ENCODE data around the gene SLIT3.
A peak's percentile ranks its signal among the peaks of the same experiment; 100 is the strongest.
"Not testable (repeated sequence)": the region's sequence is repeated elsewhere in the genome, so short reads cannot be mapped to it uniquely, and the experiment has no call there.

The SLIT3 gene

GRCh38 chr5:168651648-168652047, 649.3 kb downstream of the SLIT3 start:
- DNase-seq: no peak

DNA sequence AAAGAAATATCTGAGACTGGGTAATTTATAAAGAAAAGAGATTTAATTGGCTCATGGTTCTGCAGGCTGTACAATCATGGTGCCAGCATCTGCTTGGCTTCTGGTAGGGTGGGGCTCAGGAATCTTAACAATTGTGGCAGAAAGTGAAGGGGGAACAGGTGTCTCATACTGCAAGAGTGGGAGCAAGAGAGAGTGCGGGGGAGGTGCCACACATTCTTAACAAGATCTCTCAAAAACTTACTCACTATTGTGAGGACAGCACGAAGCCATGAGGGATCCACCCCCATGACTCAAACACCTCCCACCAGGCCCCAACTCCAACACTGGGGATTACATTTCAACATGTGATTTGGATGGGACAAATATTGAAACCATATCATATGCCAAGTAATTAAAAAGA, 651.6 kb downstream of the SLIT3 start:
- no peak for DNase-seq

DNA sequence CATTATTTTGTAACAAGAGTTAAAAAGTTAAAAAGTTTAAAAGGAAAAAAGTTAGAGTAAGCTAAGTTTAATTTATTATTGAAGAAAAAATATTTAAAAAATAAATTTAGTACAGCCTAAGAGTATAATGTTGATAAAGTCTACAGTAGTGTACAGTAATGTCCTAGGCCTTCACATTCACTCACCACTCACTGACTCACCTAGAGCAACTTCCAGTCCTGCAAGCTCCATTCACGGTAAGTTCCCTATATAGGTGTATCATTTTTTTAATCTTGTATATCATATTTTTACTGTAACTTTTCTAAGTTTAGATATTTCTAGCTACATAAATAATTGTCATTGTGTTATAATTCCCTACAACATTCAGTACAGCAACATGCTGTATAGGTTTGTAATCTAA, 652.4 kb downstream of the SLIT3 start:
- DNase-seq: no peak

GRCh38 chr5:168648016-168648415, 652.9 kb downstream of the SLIT3 start:
- no peak for DNase-seq

DNA sequence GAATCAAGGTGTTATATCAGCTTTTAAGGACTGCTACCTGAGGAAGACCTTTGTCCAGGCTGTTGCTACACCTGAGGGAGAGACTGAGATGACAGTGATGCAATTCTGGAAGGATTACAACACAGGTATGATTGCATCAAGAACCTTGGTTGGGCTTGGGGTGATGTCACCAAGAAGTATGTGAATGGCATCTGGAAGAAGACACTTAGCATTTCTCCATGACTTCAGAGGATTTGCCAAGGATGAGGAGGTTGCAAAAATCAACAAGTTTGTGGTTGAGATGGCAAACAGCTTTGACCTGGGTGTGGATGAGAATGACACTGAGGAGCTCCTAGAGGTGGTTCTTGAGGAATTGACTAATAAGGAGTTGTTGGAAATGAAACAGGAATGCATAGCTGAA, 653.9 kb downstream of the SLIT3 start:
- DNase-seq: no peak

DNA sequence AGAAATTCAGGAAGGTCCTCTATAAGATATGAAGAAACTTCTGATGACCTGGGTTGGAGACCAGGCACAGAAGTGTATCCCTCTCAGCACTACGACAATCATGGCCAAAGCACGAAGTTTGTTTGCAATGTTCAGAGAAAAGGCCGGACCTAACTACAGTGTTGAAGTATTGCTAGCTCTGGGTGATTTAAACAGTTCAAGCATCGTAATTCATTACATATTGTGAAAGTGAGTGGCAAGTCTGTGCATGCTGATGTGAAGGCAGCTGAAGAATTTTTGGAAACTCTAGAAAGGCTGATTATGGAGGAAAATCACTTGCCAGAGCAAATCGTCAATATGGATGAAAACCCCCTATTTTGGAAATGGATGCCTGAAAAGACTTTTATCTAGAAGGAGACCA, 654.6 kb downstream of the SLIT3 start:
- DNase-seq: no peak

DNA sequence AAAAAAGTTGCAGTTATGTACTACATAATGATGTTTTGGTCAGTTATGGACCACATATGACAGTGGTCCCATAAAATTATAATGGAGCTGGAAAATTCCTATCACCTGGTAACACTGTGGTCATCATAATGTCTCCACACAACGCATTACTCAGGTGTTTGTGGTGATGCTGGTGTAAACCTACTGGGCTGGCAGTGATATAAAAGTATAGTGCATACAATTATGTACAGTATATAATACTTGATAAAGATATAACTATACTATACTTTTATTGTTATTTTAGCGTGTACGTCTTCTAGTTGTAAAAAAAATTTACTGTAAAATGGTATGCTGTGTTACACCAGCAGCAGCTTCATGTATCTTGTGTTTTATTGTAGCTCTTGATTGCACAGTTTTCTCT, 655.7 kb downstream of the SLIT3 start:
- no peak for DNase-seq

DNA sequence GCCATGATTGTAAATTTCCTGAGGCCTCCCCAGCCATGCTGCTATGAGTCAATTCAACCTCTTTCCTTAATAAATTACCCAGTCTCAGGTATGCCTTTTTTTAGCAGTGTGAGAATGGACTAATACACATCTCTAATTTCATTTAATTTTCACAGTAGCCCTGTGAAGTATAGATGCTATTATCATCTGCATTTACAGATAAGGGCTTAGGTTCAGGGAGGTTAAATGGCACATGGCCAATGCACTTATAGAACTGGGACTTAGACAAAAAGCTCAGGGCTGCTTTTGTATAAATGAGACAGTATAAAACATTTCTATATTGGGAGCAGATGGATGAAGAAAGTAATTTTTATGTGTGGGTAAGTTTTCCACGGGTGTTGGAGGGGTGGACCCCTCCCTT, 658.9 kb downstream of the SLIT3 start:
- no peak for DNase-seq

GRCh38 chr5:168638846-168639245, 662.1 kb downstream of the SLIT3 start:
- DNase-seq: not testable (repeated sequence)

- DNase-seq: no peak
These were observed 663.1 kb downstream of the SLIT3 start for GRCh38 chr5:168637793-168638192.

GRCh38 chr5:168637281-168637680, 663.7 kb downstream of the SLIT3 start:
- DNase-seq: no peak

GRCh38 chr5:168630958-168631357, 670.0 kb downstream of the SLIT3 start:
- not testable (repeated sequence) for DNase-seq

GRCh38 chr5:168624850-168625364, 676.0 kb downstream of the SLIT3 start:
- DNase-seq: no peak

DNA sequence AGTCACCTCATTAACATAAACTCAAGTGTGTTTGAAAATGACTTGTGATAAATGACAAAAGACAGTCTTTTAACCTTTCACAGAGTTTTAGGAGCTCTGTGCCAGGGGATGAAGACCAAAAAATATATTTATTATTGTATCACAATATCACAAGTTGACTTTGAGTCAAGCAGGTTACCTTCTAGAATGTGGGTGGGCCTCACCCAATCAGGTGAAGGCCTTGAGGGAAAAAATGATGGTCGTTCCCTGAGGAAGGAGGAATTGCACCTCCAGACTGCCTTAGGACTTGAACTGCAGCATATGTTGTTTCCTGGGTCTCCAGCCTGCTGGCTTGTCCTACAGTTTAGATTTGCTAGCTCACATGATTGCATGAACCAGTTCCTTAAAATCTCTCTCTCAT, 680.1 kb downstream of the SLIT3 start:
- no peak for DNase-seq

- no peak for DNase-seq
These were observed 686.3 kb downstream of the SLIT3 start for GRCh38 chr5:168614661-168615060.

DNA sequence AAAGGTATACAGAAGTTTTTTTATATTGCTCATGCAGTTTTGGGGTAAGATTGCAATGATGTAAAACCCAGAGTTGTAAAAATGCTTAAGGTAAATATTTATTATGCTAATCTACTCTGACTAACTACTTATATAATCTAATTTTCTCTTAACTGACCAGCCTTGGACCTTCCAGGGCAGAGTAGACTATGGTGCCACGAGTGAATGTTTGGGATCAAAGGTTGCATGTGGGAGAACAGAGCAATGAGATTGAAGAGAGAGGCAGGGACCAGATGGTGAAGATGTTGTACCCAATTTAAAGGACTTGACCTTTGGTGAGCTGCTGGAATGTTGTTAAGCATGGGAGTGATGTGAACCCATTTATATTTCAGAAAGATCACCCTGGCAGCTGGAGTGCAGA, 686.9 kb downstream of the SLIT3 start:
- no peak for DNase-seq

DNA sequence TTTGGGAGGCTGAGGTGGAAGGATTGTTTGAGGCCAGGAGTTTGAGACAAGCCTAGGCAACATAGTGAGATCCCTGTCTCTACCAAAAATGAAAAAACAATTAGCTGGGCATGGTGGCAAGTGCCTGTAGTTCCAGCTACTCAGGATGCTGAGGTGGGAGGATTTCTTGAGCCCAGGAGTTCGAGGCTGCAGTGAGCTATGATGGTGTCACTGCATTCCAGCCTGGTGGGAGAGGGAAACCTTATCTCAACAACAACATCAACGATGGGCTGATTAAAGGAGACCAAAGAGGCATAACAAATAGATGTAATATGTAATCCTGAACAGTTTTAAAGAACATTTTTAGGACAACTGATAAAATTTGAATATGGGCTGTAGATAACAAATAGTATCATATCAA, 687.5 kb downstream of the SLIT3 start:
- no peak for DNase-seq

DNA sequence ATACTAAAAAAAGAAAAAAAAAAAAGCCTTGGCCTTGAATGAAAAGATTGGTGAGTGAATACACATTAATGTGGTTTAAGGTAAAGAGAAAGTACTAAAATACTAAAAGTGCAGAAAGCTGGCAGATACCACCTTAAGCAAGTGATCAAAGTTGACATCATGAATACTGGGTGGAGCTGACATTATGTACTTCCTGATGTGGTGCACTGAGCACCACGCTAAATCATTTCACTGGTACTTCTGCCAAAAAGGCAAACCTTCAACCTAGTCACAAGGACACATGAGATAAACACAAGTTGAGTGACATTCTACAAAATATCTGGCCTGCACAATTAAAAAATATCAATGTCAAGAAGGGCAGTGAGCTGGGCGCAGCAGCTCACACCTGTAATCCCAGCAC, 687.9 kb downstream of the SLIT3 start:
- peak in 3 of 6 experiments; percentile 26 to 55 (median 52) for DNase-seq

DNA sequence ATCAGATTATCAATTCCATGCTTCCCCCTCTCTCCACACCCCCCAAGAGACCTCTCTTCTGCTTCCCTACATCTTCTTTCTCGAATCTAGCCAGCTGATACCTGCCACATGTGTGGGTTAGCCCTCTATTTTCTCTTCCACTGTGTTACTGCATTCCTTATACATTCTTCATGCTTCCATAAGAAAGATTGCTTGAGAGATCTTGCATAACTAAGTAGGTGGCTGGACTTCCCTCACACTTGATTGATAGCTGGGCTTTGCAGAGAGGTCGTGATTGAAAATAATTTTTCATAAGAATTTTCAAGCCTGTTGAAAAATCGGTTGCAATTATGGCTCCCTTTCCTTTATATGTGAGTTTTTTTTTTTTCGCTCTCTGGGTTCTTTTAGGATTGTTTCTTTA, 688.8 kb downstream of the SLIT3 start:
- DNase-seq: no peak

Data from stimulated activated naive CD4-positive, alpha-beta T cell (primary cell).